Measurements from ENCODE around the gene CUL9.

The CUL9 gene

GRCh38 chr6:43202451-43202850 is 20.5 kb downstream of the CUL9 start:
- DNase-seq, result no peak

- no peak for DNase-seq
Measured at GRCh38 chr6:43203029-43203717, 21.2 kb downstream of the CUL9 start.

- DNase-seq, result no peak
Measured at GRCh38 chr6:43203718-43204095, 21.7 kb downstream of the CUL9 start.

GRCh38 chr6:43204271-43205105 is 22.5 kb downstream of the CUL9 start:
- DNase-seq, result no peak

- DNase-seq, result no peak
Measured at GRCh38 chr6:43205849-43206248, 23.9 kb downstream of the CUL9 start.

- DNase-seq, result no peak
Measured at GRCh38 chr6:43207286-43207685, 25.3 kb downstream of the CUL9 start.

- DNase-seq, result no peak
Measured at GRCh38 chr6:43211955-43212354, 30.0 kb downstream of the CUL9 start.

GRCh38 chr6:43213431-43213830 is 31.4 kb downstream of the CUL9 start:
- DNase-seq, result no peak

GRCh38 chr6:43215066-43215465 is 33.1 kb downstream of the CUL9 start:
- no peak for DNase-seq

- DNase-seq, result no peak
Measured at GRCh38 chr6:43216200-43216599, 34.2 kb downstream of the CUL9 start.

GRCh38 chr6:43217351-43217750 is 35.4 kb downstream of the CUL9 start:
- no peak for DNase-seq

GRCh38 chr6:43219119-43219518 is 37.1 kb downstream of the CUL9 start:
- no peak for DNase-seq

- no peak for DNase-seq
Measured at GRCh38 chr6:43219814-43220213, 37.8 kb downstream of the CUL9 start.

GRCh38 chr6:43220439-43220951 is 38.5 kb downstream of the CUL9 start:
- no peak for DNase-seq

GRCh38 chr6:43221046-43221972 is 39.3 kb downstream of the CUL9 start:
- no peak for DNase-seq

GRCh38 chr6:43222418-43223059 is 40.5 kb downstream of the CUL9 start:
- no peak for DNase-seq

GRCh38 chr6:43223175-43223574 is 41.2 kb downstream of the CUL9 start:
- DNase-seq, result no peak

- DNase-seq, result no peak
Measured at GRCh38 chr6:43226192-43226851, 44.3 kb downstream of the CUL9 start.

- peak; percentile 83 for DNase-seq
Measured at GRCh38 chr6:43228951-43229802, 47.2 kb downstream of the CUL9 start, which contains the start of gene DNPH1. Gene DNPH1, minus strand, starts transcription at chr6:43229481. Its CDS starts 25 bp downstream, at chr6:43229456.

- DNase-seq, result no peak
Measured at GRCh38 chr6:43229803-43230620, 48.0 kb downstream of the CUL9 start.
